ENCODE measurements around the gene NFKB1. TPM values are rescaled to one million over a fixed set of nuclear protein-coding genes. Genes with fewer than 3 reads are reported as not detected.

NFKB1 gene
- total and polyA plus RNA-seq, 10 of the 15 experiments (the other 5 are each of a cell fraction or from before 2014, with no cell fraction given) = 8.7 to 110 (median 57.3) TPM

- TF ChIP-seq REST (IDR thresholded peaks at IDR 0.05; ENCODE audit: low read depth, low read length) (no peak), STAT3 (IDR thresholded peaks at IDR 0.05; ENCODE audit: low read depth, low read length) (no peak), IRF4 (IDR thresholded peaks at IDR 0.05; ENCODE audit: low read depth, low read length) (peak; percentile 42; the same call in 1 of the 2 replicates), SIX5 (IDR thresholded peaks at IDR 0.05; ENCODE audit: low read depth, low read length, severe bottlenecking) (no peak), ZNF217 (IDR thresholded peaks at IDR 0.05) (no peak), TCF12 (IDR thresholded peaks at IDR 0.05; ENCODE audit: low read depth, low read length) (no peak), SMAD1 (IDR thresholded peaks at IDR 0.05; ENCODE audit: low read depth, partially characterized antibody) (peak; percentile 35), SMARCA5 (IDR thresholded peaks at IDR 0.05) (no peak), TCF3 (IDR thresholded peaks at IDR 0.05; ENCODE audit: borderline replicate concordance, insufficient read depth, low read depth, low read length) (no peak), NFYA (IDR thresholded peaks at IDR 0.05; ENCODE audit: borderline replicate concordance, low read depth, low read length) (no peak), CBFB (IDR thresholded peaks at IDR 0.05; ENCODE audit: low read depth) (no peak), PBX3 (IDR thresholded peaks at IDR 0.05; ENCODE audit: insufficient replicate concordance, low read depth, low read length) (no peak), EED (IDR thresholded peaks at IDR 0.05; ENCODE audit: low read depth) (peak; percentile 85), PAX8 (IDR thresholded peaks at IDR 0.05) (no peak), BACH1 (IDR thresholded peaks at IDR 0.05; ENCODE audit: borderline replicate concordance) (peak; percentile 51; the same call in 1 of the 2 replicates), JUND (IDR thresholded peaks at IDR 0.05; ENCODE audit: low read depth, low read length) (0 out of 2 replicates have a peak, but pooled peaks have one; percentile 24), KAT2A (conservative IDR thresholded peaks at IDR 0.05; ENCODE audit: control insufficient read depth, low read depth, low read length) (no peak), CUX1 (IDR thresholded peaks at IDR 0.05; ENCODE audit: insufficient replicate concordance, low read depth, low read length) (peak; percentile 89), CREB1 (IDR thresholded peaks at IDR 0.05; ENCODE audit: low read depth) (no peak), LARP7 (IDR thresholded peaks at IDR 0.05) (no peak), NFYB (IDR thresholded peaks at IDR 0.05; ENCODE audit: insufficient read depth, low read depth, low read length) (no peak)
These were observed 42.1 kb downstream of the NFKB1 start (continued) for GRCh38 chr4:102543030-102543928.
